Tibial nerve (tissue), 4 donors: ENCODE results near the gene PRPF6. TPM values are rescaled to one million over a fixed set of nuclear protein-coding genes. Genes with fewer than 3 reads are reported as not detected.

ENCODE experiments used
- DNase-seq, 2 donors: peaks; one replicate each; pipeline ENCODE4 v3.0.0-alpha.2; 2019; ENCODE audit warnings: low spot score in 2 of 2
- H3K27ac ChIP-seq, 4 donors: fragments of 200-600 bp; sonication (generic) in 3 of 4; one replicate each; pipeline ENCODE4 v1.5.1; 2017 to 2019; ENCODE audit warnings: mild to moderate bottlenecking in 1 of 4
- H3K27me3 ChIP-seq, 2 donors: fragments of 200-600 bp; sonication (generic) in 1 of 2; one replicate each; pipeline versions ENCODE4 v1.5.1 to v1.6.0; 2017 to 2019
- H3K36me3 ChIP-seq, 3 donors: fragments of 200-600 bp; sonication (generic); one replicate each; pipeline ENCODE4 v1.5.1; 2018 to 2019
- H3K4me1 ChIP-seq, 4 donors: fragments of 200-600 bp; sonication (generic) in 3 of 4; one replicate each; pipeline ENCODE4 v1.5.1; 2017 to 2019
- H3K4me3 ChIP-seq, 4 donors: fragments of 200-600 bp; sonication (generic) in 3 of 4; one replicate each; pipeline ENCODE4 v1.5.1; 2017 to 2019; ENCODE audit warnings: mild to moderate bottlenecking in 1 of 4, moderate library complexity in 1 of 4
- H3K9me3 ChIP-seq, 4 donors: fragments of 200-600 bp; sonication (generic) in 3 of 4; one replicate each; pipeline ENCODE4 v1.5.1; 2017 to 2019
- CTCF ChIP-seq, 5 experiments: fragments of 200-600 bp in 3 of 5; fragments of 450-650 bp in 2 of 5; sonication (generic) in 3 of 5; IDR thresholded peaks; one replicate each; pipeline ENCODE4 v1.5.1; 2016 to 2019; ENCODE audit warnings: antibody characterized with exemption in 5 of 5, mild to moderate bottlenecking in 3 of 5, moderate library complexity in 2 of 5
- EP300 ChIP-seq, 2 donors: sonication (generic); formaldehyde crosslinking; IDR thresholded peaks; one replicate each; pipeline ENCODE4 v1.6.1; 2017; ENCODE audit warnings: antibody characterized with exemption in 2 of 2, mild to moderate bottlenecking in 1 of 2
- POLR2A ChIP-seq, 2 donors: fragments of 450-650 bp; IDR thresholded peaks; one replicate each; pipeline ENCODE4 v1.6.1; 2017; ENCODE audit warnings: antibody characterized with exemption in 2 of 2, mild to moderate bottlenecking in 2 of 2, moderate library complexity in 2 of 2
- WGBS, 2 donors: methylation state at CpG; one replicate each; pipeline ENCODE4 v1.1.5; 2018; 5-methylcytosine and 5-hydroxymethylcytosine counted together
- total RNA-seq, 4 donors: library from RNA; depleted of rRNA; stranded (reverse); fragments of >200 nt; gene quantifications; one replicate each; pipeline ENCODE4 v1.1.0, GENCODE V29; 2016

The PRPF6 gene
- total RNA-seq, 4 donors from 2014 or later, result 70.5 to 77.0 (median 73.8) TPM

- H3K36me3 ChIP-seq, result peaks cover 0 to 85% (median 28%) of the 10 kb centered on the region in 3 donors
- H3K27ac ChIP-seq, result no peak overlapping the region
- no peaks in the 10 kb centered on the region for H3K9me3 ChIP-seq
- DNase-seq, result no peak
- H3K4me3 ChIP-seq, result no peak overlapping the region
- peaks cover 0 to 13% of the 10 kb centered on the region in 2 donors for H3K27me3 ChIP-seq
- peaks cover 0 to 4% (median 2%) of the 10 kb centered on the region in 4 donors for H3K4me1 ChIP-seq
- 84 to 87% methylated on average over 29 to 31 of the region's 31 CpGs for WGBS, 2 donors
- TF ChIP-seq EP300 (IDR thresholded peaks at IDR 0.05) (no peak), POLR2A (IDR thresholded peaks at IDR 0.05) (no peak), CTCF (IDR thresholded peaks at IDR 0.05) (no peak)
Measured at GRCh38 chr20:64032706-64033624, 52.0 kb downstream of the PRPF6 start.

- DNase-seq, result no peak
- H3K27ac ChIP-seq, result no peak overlapping the region
- H3K4me3 ChIP-seq, result no peak overlapping the region
- H3K4me1 ChIP-seq, result peaks cover 0 to 15% (median 7%) of the 10 kb centered on the region in 4 donors
- TF ChIP-seq CTCF (IDR thresholded peaks at IDR 0.05) (no peak), EP300 (IDR thresholded peaks at IDR 0.05) (no peak), POLR2A (IDR thresholded peaks at IDR 0.05) (no peak)
- peaks cover 0 to 23% of the 10 kb centered on the region in 2 donors for H3K27me3 ChIP-seq
- no peaks in the 10 kb centered on the region for H3K9me3 ChIP-seq
- 60 to 73% methylated on average over 8 to 11 of the region's 11 CpGs for WGBS, 2 donors
- H3K36me3 ChIP-seq, result peaks cover 0 to 74% (median 19%) of the 10 kb centered on the region in 3 donors
Measured at GRCh38 chr20:64033981-64034493, 53.1 kb downstream of the PRPF6 start.

GRCh38 chr20:64035066-64035932 is 54.4 kb downstream of the PRPF6 start:
- DNase-seq, result no peak
- peaks cover 0 to 36% of the 10 kb centered on the region in 2 donors for H3K27me3 ChIP-seq
- no peaks in the 10 kb centered on the region for H3K9me3 ChIP-seq
- H3K4me1 ChIP-seq, result peaks cover 0 to 28% (median 10%) of the 10 kb centered on the region in 4 donors
- no peak for TF ChIP-seq CTCF (IDR thresholded peaks at IDR 0.05)
- TF ChIP-seq POLR2A (IDR thresholded peaks at IDR 0.05), result no peak
- TF ChIP-seq EP300 (IDR thresholded peaks at IDR 0.05), result no peak
- H3K27ac ChIP-seq, result no peak overlapping the region
- H3K4me3 ChIP-seq, result no peak overlapping the region
- H3K36me3 ChIP-seq, result peaks cover 0 to 62% (median 6%) of the 10 kb centered on the region in 3 donors
- whole genome bisulfite sequencing, 2 donors, result 72 to 85% methylated on average over 12 to 16 of the region's 17 CpGs

GRCh38 chr20:64035933-64036345 is 55.0 kb downstream of the PRPF6 start, which contains the start of gene C20orf204:
TSS of gene C20orf204 (plus strand) at chr20:64036182. CDS start at chr20:64036324, 142 bp downstream.
- Histone ChIP-seq H3K9me3 (no peaks in the 10 kb centered on the region), H3K36me3 (peaks cover 0 to 55% (median under 1%) of the 10 kb centered on the region in 3 donors), H3K27me3 (peaks cover 0 to 42% of the 10 kb centered on the region in 2 donors), H3K27ac (no peak within 1 kb of the TSS), H3K4me1 (peaks cover 0 to 34% (median 11%) of the 10 kb centered on the region in 4 donors), H3K4me3 (no peak within 1 kb of the TSS)
- TF ChIP-seq POLR2A (IDR thresholded peaks at IDR 0.05), result no peak
- TF ChIP-seq EP300 (IDR thresholded peaks at IDR 0.05), result no peak
- TF ChIP-seq CTCF (IDR thresholded peaks at IDR 0.05), result no peak
- no peak for DNase-seq
- 73 to 79% methylated on average over 7 to 10 of the region's 10 CpGs for WGBS, 2 donors
